ENCODE data around the gene PTPN2. TPM values are rescaled to one million over a fixed set of nuclear protein-coding genes. Genes with fewer than 3 reads are reported as not detected.

PTPN2 gene
- total RNA-seq, 1 donor from 2014 or later = 25.9 TPM

DNA sequence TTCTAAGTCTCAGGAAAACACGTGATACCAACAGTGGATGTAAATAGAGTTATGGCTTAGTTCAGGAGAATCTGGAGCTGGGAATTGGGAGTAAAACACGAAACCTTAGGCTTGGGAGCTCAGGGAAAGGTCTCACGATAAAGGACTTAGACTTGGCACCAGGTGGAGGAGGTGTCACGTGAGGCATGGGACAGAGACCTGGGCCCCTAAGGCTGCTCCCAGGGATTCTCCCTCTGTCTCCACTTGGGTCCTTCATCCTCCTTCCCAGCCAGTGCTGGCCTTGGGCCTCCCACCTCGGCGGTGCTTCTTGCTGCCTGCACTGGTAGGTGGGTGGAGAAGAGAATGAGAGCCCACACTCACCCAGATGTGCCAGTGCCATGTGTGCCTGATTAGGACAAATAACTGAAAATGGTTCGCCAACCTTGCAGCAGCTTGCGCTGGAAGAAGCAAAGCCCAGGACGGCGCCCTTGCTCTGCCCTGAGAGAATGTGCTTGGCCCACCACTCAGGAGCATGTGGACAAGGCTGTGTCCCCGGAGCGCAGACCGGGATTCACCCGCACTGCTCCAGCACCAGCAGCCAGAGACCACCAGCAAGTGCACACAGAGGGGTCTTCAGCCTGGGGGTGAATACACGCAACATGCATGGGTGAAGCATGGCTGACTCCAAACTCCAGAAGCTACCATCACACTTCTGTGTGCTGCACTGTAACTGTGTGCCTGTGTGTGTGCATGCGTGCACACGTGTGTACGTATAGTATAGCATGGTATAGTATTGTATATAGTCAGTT is 133.1 kb downstream of the PTPN2 start:
- H3K27me3 Mint-ChIP-seq (ENCODE audit: low read depth, unreplicated experiment) = no peaks in the 10 kb centered on the region
- no peaks in the 10 kb centered on the region for H4K20me1 ChIP-seq (ENCODE audit: insufficient read depth, low read length)
- TF ChIP-seq EZH2 (IDR thresholded peaks at IDR 0.05; ENCODE audit: insufficient read depth, low read length) = no peak
- TF ChIP-seq, protein P1, sequence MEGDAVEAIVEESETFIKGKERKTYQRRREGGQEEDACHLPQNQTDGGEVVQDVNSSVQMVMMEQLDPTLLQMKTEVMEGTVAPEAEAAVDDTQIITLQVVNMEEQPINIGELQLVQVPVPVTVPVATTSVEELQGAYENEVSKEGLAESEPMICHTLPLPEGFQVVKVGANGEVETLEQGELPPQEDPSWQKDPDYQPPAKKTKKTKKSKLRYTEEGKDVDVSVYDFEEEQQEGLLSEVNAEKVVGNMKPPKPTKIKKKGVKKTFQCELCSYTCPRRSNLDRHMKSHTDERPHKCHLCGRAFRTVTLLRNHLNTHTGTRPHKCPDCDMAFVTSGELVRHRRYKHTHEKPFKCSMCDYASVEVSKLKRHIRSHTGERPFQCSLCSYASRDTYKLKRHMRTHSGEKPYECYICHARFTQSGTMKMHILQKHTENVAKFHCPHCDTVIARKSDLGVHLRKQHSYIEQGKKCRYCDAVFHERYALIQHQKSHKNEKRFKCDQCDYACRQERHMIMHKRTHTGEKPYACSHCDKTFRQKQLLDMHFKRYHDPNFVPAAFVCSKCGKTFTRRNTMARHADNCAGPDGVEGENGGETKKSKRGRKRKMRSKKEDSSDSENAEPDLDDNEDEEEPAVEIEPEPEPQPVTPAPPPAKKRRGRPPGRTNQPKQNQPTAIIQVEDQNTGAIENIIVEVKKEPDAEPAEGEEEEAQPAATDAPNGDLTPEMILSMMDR (IDR thresholded peaks at IDR 0.05; ENCODE audit: insufficient read depth, low read depth, low read length) = no peak
- no peaks in the 10 kb centered on the region for H3K9me3 ChIP-seq (ENCODE audit: insufficient read depth, low read depth, low read length)
- peaks cover 19% of the 10 kb centered on the region for H3K4me1 Mint-ChIP-seq (ENCODE audit: low read depth, unreplicated experiment)
- no peak overlapping the region for H3K4me2 ChIP-seq (ENCODE audit: low read length)
- no peak overlapping the region for H2AFZ ChIP-seq (ENCODE audit: low read depth, low read length)
- H3K79me2 ChIP-seq (ENCODE audit: insufficient read depth, low read length) = no peaks in the 10 kb centered on the region
- H3K27ac ChIP-seq (ENCODE audit: low read depth, low read length) = no peak overlapping the region
- DNase-seq (ENCODE audit: low read depth) (no peak), FAIRE-seq (no peak)
- H3K27me3 ChIP-seq (ENCODE audit: insufficient read depth, low read length) = no peaks in the 10 kb centered on the region
- no peaks in the 10 kb centered on the region for H3K36me3 ChIP-seq (ENCODE audit: insufficient read depth, low read length)
- no peaks in the 10 kb centered on the region for H3K36me3 Mint-ChIP-seq (ENCODE audit: low read depth, unreplicated experiment)
- no peak overlapping the region for H3K4me3 ChIP-seq (ENCODE audit: insufficient read depth, low read depth, low read length)
- H3K9me3 Mint-ChIP-seq (ENCODE audit: unreplicated experiment) = peaks cover 2% of the 10 kb centered on the region
- no peaks in the 10 kb centered on the region for H3K4me1 ChIP-seq (ENCODE audit: insufficient read depth, low read length)
- H3K27ac Mint-ChIP-seq (ENCODE audit: unreplicated experiment) = no peak overlapping the region
- H3K9ac ChIP-seq (ENCODE audit: low read length) = no peak overlapping the region
- no peak overlapping the region for H3K4me3 Mint-ChIP-seq (ENCODE audit: unreplicated experiment)

DNA sequence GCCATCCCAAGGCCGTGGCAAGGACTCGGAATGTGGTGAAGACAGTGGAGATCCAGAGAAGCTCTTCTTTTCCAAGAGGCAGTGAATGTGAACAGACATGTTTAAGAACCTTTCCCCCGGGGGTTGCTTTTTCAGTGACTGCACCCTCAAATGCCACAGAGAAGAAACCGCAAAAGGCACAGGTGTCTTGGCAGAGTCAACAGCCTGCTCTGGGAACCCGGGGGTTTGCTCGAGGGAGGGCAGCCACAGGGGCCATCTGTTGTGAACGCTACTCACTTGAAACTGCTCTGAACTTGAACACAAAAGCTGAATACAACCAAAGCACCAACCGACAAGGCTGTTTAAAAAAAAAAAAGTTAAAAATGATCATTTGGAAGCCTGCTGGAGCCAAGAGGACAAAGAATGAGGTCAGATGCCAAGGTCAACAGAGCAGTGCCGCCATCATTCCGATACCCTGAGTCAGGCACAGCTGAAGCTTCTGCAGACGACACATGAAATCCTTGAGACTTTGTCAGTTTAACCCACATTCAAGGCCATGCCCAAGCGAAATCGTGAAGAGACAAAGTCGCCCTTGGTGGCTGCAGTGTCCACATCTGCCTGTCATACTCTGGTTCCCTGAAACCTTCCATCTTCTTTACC is 133.8 kb downstream of the PTPN2 start:
- H3K27ac ChIP-seq (ENCODE audit: low read depth, low read length) = no peak overlapping the region

More for the DNA sequence above, 133.8 kb downstream of the PTPN2 start:
- DNase-seq (ENCODE audit: low read depth) = peak; percentile 22
- Histone ChIP-seq H3K4me3 (ENCODE audit: insufficient read depth, low read depth, low read length) (no peak overlapping the region), H2AFZ (ENCODE audit: low read depth, low read length) (no peak overlapping the region), H3K79me2 (ENCODE audit: insufficient read depth, low read length) (no peaks in the 10 kb centered on the region), H3K36me3 (ENCODE audit: insufficient read depth, low read length) (no peaks in the 10 kb centered on the region), H3K4me1 (ENCODE audit: insufficient read depth, low read length) (no peaks in the 10 kb centered on the region), H3K9ac (ENCODE audit: low read length) (no peak overlapping the region), H4K20me1 (ENCODE audit: insufficient read depth, low read length) (no peaks in the 10 kb centered on the region), H3K4me2 (ENCODE audit: low read length) (no peak overlapping the region), H3K9me3 (ENCODE audit: insufficient read depth, low read depth, low read length) (no peaks in the 10 kb centered on the region), H3K27me3 (ENCODE audit: insufficient read depth, low read length) (no peaks in the 10 kb centered on the region)
- no peak for TF ChIP-seq EZH2 (IDR thresholded peaks at IDR 0.05; ENCODE audit: insufficient read depth, low read length)
- TF ChIP-seq, protein P1 (IDR thresholded peaks at IDR 0.05; ENCODE audit: insufficient read depth, low read depth, low read length) = no peak
- peaks cover 2% of the 10 kb centered on the region for H3K9me3 Mint-ChIP-seq (ENCODE audit: unreplicated experiment)
- H3K27ac Mint-ChIP-seq (ENCODE audit: unreplicated experiment) = no peak overlapping the region
- no peak for FAIRE-seq
- no peaks in the 10 kb centered on the region for H3K36me3 Mint-ChIP-seq (ENCODE audit: low read depth, unreplicated experiment)
- peaks cover 19% of the 10 kb centered on the region for H3K4me1 Mint-ChIP-seq (ENCODE audit: low read depth, unreplicated experiment)
- no peak overlapping the region for H3K4me3 Mint-ChIP-seq (ENCODE audit: unreplicated experiment)
- no peaks in the 10 kb centered on the region for H3K27me3 Mint-ChIP-seq (ENCODE audit: low read depth, unreplicated experiment)

Measured in astrocyte (in vitro differentiated cells and primary cell).